ENCODE data around the gene MYH11.
"Not testable (repeated sequence)": the region's sequence is repeated elsewhere in the genome, so short reads cannot be mapped to it uniquely, and the experiment has no call there.

Gene MYH11

GRCh38 chr16:15749985-15750384, 106.8 kb downstream of the MYH11 start:
- DNase-seq (ENCODE audit: low read depth), result no peak

GRCh38 chr16:15749371-15749770, 107.5 kb downstream of the MYH11 start:
- DNase-seq (ENCODE audit: low read depth), result no peak

GRCh38 chr16:15748654-15749053, 108.2 kb downstream of the MYH11 start:
- DNase-seq (ENCODE audit: low read depth), result no peak

GRCh38 chr16:15747937-15748336, 108.9 kb downstream of the MYH11 start:
- DNase-seq (ENCODE audit: low read depth), result no peak

GRCh38 chr16:15746332-15746731, 110.5 kb downstream of the MYH11 start:
- DNase-seq (ENCODE audit: low read depth), result no peak

- no peak for DNase-seq (ENCODE audit: low read depth)
Observed at GRCh38 chr16:15743657-15744056, 113.2 kb downstream of the MYH11 start.

- no peak for DNase-seq (ENCODE audit: low read depth)
Observed at GRCh38 chr16:15742716-15743115, 114.1 kb downstream of the MYH11 start.

GRCh38 chr16:15741207-15741871, 115.5 kb downstream of the MYH11 start:
- DNase-seq (ENCODE audit: low read depth), result no peak

GRCh38 chr16:15739950-15740349, 116.9 kb downstream of the MYH11 start:
- no peak for DNase-seq (ENCODE audit: low read depth)

- DNase-seq (ENCODE audit: low read depth), result no peak
Observed at GRCh38 chr16:15739464-15739863, 117.4 kb downstream of the MYH11 start.

GRCh38 chr16:15737140-15737644, 119.6 kb downstream of the MYH11 start:
- no peak for DNase-seq (ENCODE audit: low read depth)

GRCh38 chr16:15736529-15736928, 120.3 kb downstream of the MYH11 start:
- no peak for DNase-seq (ENCODE audit: low read depth)

- no peak for DNase-seq (ENCODE audit: low read depth)
Observed at GRCh38 chr16:15735610-15736009, 121.2 kb downstream of the MYH11 start.

GRCh38 chr16:15732416-15732815, 124.4 kb downstream of the MYH11 start:
- no peak for DNase-seq (ENCODE audit: low read depth)

GRCh38 chr16:15729152-15729551, 127.7 kb downstream of the MYH11 start:
- no peak for DNase-seq (ENCODE audit: low read depth)

GRCh38 chr16:15727697-15728096, 129.1 kb downstream of the MYH11 start:
- DNase-seq (ENCODE audit: low read depth), result not testable (repeated sequence)

GRCh38 chr16:15726715-15727114, 130.1 kb downstream of the MYH11 start:
- no peak for DNase-seq (ENCODE audit: low read depth)

- no peak for DNase-seq (ENCODE audit: low read depth)
Observed at GRCh38 chr16:15725641-15726240, 131.1 kb downstream of the MYH11 start.

GRCh38 chr16:15723808-15724207, 133.0 kb downstream of the MYH11 start:
- no peak for DNase-seq (ENCODE audit: low read depth)

- no peak for DNase-seq (ENCODE audit: low read depth)
Observed at GRCh38 chr16:15721018-15721417, 135.8 kb downstream of the MYH11 start.

- no peak for DNase-seq (ENCODE audit: low read depth)
Observed at GRCh38 chr16:15716694-15717447, 140.0 kb downstream of the MYH11 start.

- DNase-seq (ENCODE audit: low read depth), result no peak
Observed at GRCh38 chr16:15715221-15715620, 141.6 kb downstream of the MYH11 start.

Data from stimulated activated CD8-positive, alpha-beta memory T cell treated with anti-CD3 and anti-CD28 coated beads, Interleukin-15, amount 100 ng/mL, for 1 hour (primary cell).